NCI-H748 treated with DMSO at 0.1 percent for 48 hours (cell line): ENCODE measurements around the gene DAPK2.
"Not testable (repeated sequence)": the region's sequence is repeated elsewhere in the genome, so short reads cannot be mapped to it uniquely, and the experiment has no call there.

Source experiments
- DNase-seq: peaks from one replicate; lab custom pipeline; 2025; lab: John Stamatoyannopoulos, UW

DAPK2 gene

GRCh38 chr15:63972801-63973200 lies 73.5 kb downstream of the DAPK2 start:
- no peak for DNase-seq

GRCh38 chr15:63971904-63972303 lies 74.4 kb downstream of the DAPK2 start:
- DNase-seq, result no peak

- no peak for DNase-seq
Observed at GRCh38 chr15:63971427-63971805, 74.9 kb downstream of the DAPK2 start.

- no peak for DNase-seq
Observed at GRCh38 chr15:63970621-63971426, 75.5 kb downstream of the DAPK2 start.

- no peak for DNase-seq
Observed at GRCh38 chr15:63969652-63970421, 76.4 kb downstream of the DAPK2 start.

GRCh38 chr15:63968700-63969099 lies 77.6 kb downstream of the DAPK2 start:
- no peak for DNase-seq

- DNase-seq, result no peak
Observed at GRCh38 chr15:63968122-63968524, 78.2 kb downstream of the DAPK2 start.

- DNase-seq, result no peak
Observed at GRCh38 chr15:63967616-63968015, 78.7 kb downstream of the DAPK2 start.

GRCh38 chr15:63962947-63963721 lies 83.2 kb downstream of the DAPK2 start:
- not testable (repeated sequence) for DNase-seq

- no peak for DNase-seq
Observed at GRCh38 chr15:63953524-63953923, 92.8 kb downstream of the DAPK2 start.

- no peak for DNase-seq
Observed at GRCh38 chr15:63950911-63951481, 95.3 kb downstream of the DAPK2 start.

- no peak for DNase-seq
Observed at GRCh38 chr15:63948971-63949370, 97.3 kb downstream of the DAPK2 start.

GRCh38 chr15:63948436-63948835 lies 97.8 kb downstream of the DAPK2 start:
- no peak for DNase-seq

GRCh38 chr15:63947228-63947627 lies 99.1 kb downstream of the DAPK2 start:
- no peak for DNase-seq

- DNase-seq, result no peak
Observed at GRCh38 chr15:63946524-63947065, 99.7 kb downstream of the DAPK2 start.

- no peak for DNase-seq
Observed at GRCh38 chr15:63945838-63946298, 100.4 kb downstream of the DAPK2 start.

- DNase-seq, result no peak
Observed at GRCh38 chr15:63945007-63945788, 101.1 kb downstream of the DAPK2 start.

GRCh38 chr15:63944681-63944955 lies 101.7 kb downstream of the DAPK2 start:
- no peak for DNase-seq

GRCh38 chr15:63943829-63944680 lies 102.2 kb downstream of the DAPK2 start:
- DNase-seq, result no peak
